PC-9 (cell line): ENCODE results near the gene PSMD12. TPM values are rescaled to one million over a fixed set of nuclear protein-coding genes. Genes with fewer than 3 reads are reported as not detected.

Experiments used
- BruUV-seq: library from RNA; stranded (reverse); fragments of 400-500 nt; replicated peaks from 2 replicates; lab custom pipeline; 2021; lab: Mats Ljungman, UMichigan
- CTCF ChIA-PET: fragments of 300-600 bp; sonication (Branson Sonifier 250); formaldehyde crosslinking; loops from one replicate; lab custom pipeline; 2022; ENCODE audit warnings: antibody characterized with exemption; lab: Charles Lee
- POLR2A ChIA-PET: fragments of 300-600 bp; sonication (Branson Sonifier 250); formaldehyde crosslinking; loops from one replicate; lab custom pipeline; 2022; ENCODE audit warnings: antibody characterized with exemption; ENCODE audit not compliant: unreplicated experiment; lab: Charles Lee
- DNase-seq, 2 experiments: peaks; one replicate each; pipeline versions ENCODE4 v3.0.0 to v3.0.0-alpha.2; 2015 to 2022; ENCODE audit warnings: mixed read lengths in 1 of 2
- H2AFZ ChIP-seq: fragments of 200-600 bp; sonication (generic); 2 replicates; pipeline ENCODE4 v1.8.1; 2017; ENCODE audit warnings: antibody characterized with exemption
- H3F3A ChIP-seq: fragments of 200-600 bp; sonication (generic); 2 replicates; pipeline ENCODE4 v1.8.1; 2017; ENCODE audit warnings: antibody characterized with exemption, mild to moderate bottlenecking, low read depth; ENCODE audit not compliant: insufficient read depth
- H3K27ac ChIP-seq: fragments of 200-600 bp; sonication (generic); 2 replicates; pipeline ENCODE4 v1.6.1; 2016; ENCODE audit warnings: mixed run types
- H3K27me3 ChIP-seq: fragments of 200-600 bp; sonication (generic); 2 replicates; pipeline ENCODE4 v1.6.1; 2016; ENCODE audit warnings: low read depth, mixed run types; ENCODE audit not compliant: insufficient read depth
- H3K36me3 ChIP-seq: fragments of 200-600 bp; sonication (generic); 2 replicates; pipeline ENCODE4 v1.6.1; 2016; ENCODE audit warnings: low read depth, mixed run types
- H3K4me1 ChIP-seq: fragments of 200-600 bp; sonication (generic); replicated peaks from 2 replicates; pipeline ENCODE4 v1.6.1; 2016; ENCODE audit warnings: mixed run types; ENCODE audit not compliant: insufficient read depth
- H3K4me2 ChIP-seq: fragments of 200-600 bp; sonication (generic); 2 replicates; pipeline ENCODE4 v1.6.1; 2017; ENCODE audit warnings: mixed run types
- H3K4me3 ChIP-seq: fragments of 200-600 bp; sonication (generic); 2 replicates; pipeline ENCODE4 v1.6.1; 2016; ENCODE audit warnings: mixed run types
- H3K79me2 ChIP-seq: fragments of 200-600 bp; sonication (generic); 2 replicates; pipeline ENCODE4 v1.6.1; 2017; ENCODE audit warnings: low read depth, mixed run types
- H3K9me2 ChIP-seq: fragments of 200-600 bp; sonication (generic); 2 replicates; pipeline ENCODE4 v1.8.1; 2017; ENCODE audit warnings: mild to moderate bottlenecking; ENCODE audit not compliant: insufficient read depth
- H3K9me3 ChIP-seq: fragments of 200-600 bp; sonication (generic); 2 replicates; pipeline ENCODE4 v1.8.1; 2016; ENCODE audit warnings: low read depth; ENCODE audit not compliant: insufficient read depth
- H4K20me1 ChIP-seq: fragments of 200-600 bp; sonication (generic); 2 replicates; pipeline ENCODE4 v1.8.1; 2017; ENCODE audit not compliant: insufficient read depth
- CTCF ChIP-seq: fragments of 200-600 bp; sonication (generic); conservative IDR thresholded peaks from 2 replicates; pipeline ENCODE4 v1.6.1; 2017; ENCODE audit warnings: mixed run types, antibody characterized with exemption, mild to moderate bottlenecking, moderate library complexity
- EZH2 ChIP-seq: fragments of 200-600 bp; sonication (generic); IDR thresholded peaks from 2 replicates; pipeline ENCODE4 v1.8.0; 2017; ENCODE audit warnings: antibody characterized with exemption, low read depth
- intact Hi-C: fragments of 100-400 bp; cut with micrococcal nuclease; formaldehyde crosslinking; loops from one replicate; pipeline ENCODE4 v1.10.0; 2022; ENCODE audit not compliant: unreplicated experiment
- total RNA-seq: library from RNA; stranded (reverse); gene quantifications from 2 replicates; pipeline ENCODE4 v1.2.3, GENCODE V29; 2021

PSMD12 gene
- total RNA-seq, 1 experiment from 2014 or later, result 80.5 TPM

GRCh38 chr17:67375054-67375427 is 8.7 kb upstream of the PSMD12 start:
- CTCF ChIA-PET, result interaction anchor here (1.0 to 1.7 kb wide), 4 partner anchors 11 to 275 kb away, joined by 3 to 9 read pairs (median 4); no protein-coding TSS in a partner anchor
- Histone ChIP-seq H3K4me3 (no peak overlapping the region), H3K36me3 (no peaks in the 10 kb centered on the region), H2AFZ (no peak overlapping the region), H3K27ac (no peak overlapping the region), H3K9me2 (no peaks in the 10 kb centered on the region), H3K27me3 (no peaks in the 10 kb centered on the region), H3K9me3 (no peaks in the 10 kb centered on the region), H3K4me1 (peaks cover 33% of the 10 kb centered on the region), H3K79me2 (no peaks in the 10 kb centered on the region), H3K4me2 (no peak overlapping the region), H4K20me1 (no peaks in the 10 kb centered on the region), H3F3A (peaks cover 35% of the 10 kb centered on the region; the same call in 1 of the 2 replicates)
- intact Hi-C loops, result loop anchor here (2.0 to 5.0 kb wide), 2 partner anchors 342 to 404 kb away; partner anchors contain the start of gene NOL11
- DNase-seq, result no peak
- POLR2A ChIA-PET, result no interaction called here
- no TSS peak for BruUV-seq
- TF ChIP-seq EZH2 (no peak), CTCF (0 out of 2 replicates have a peak, but pooled peaks have one; percentile 2)

- no peak overlapping the region for H3K27ac ChIP-seq
- peak; percentile 64 to 78 for DNase-seq
- BruUV-seq, result no TSS peak
- H3K36me3 ChIP-seq, result no peaks in the 10 kb centered on the region
- H2AFZ ChIP-seq, result no peak overlapping the region
- ChIA-PET POLR2A (no interaction called here), CTCF (interaction anchor here (0.6 to 1.7 kb wide), 8 partner anchors 10 to 451 kb away, joined by 3 to 9 read pairs (median 4); partner anchors contain the start of gene BPTF)
- H3K27me3 ChIP-seq, result no peaks in the 10 kb centered on the region
- H3K79me2 ChIP-seq, result no peaks in the 10 kb centered on the region
- peaks cover 36% of the 10 kb centered on the region; the same call in 1 of the 2 replicates for H3F3A ChIP-seq
- H3K4me1 ChIP-seq, result peaks cover 33% of the 10 kb centered on the region
- H3K4me3 ChIP-seq, result no peak overlapping the region
- no peaks in the 10 kb centered on the region for H3K9me3 ChIP-seq
- intact Hi-C loops, result loop anchor here (1.0 to 5.0 kb wide), 4 partner anchors 315 to 404 kb away; partner anchors contain the start of gene NOL11
- peak; percentile 88 for TF ChIP-seq CTCF
- no peak for TF ChIP-seq EZH2
- H3K4me2 ChIP-seq, result peak overlapping the region; percentile 48
- H4K20me1 ChIP-seq, result no peaks in the 10 kb centered on the region
- no peaks in the 10 kb centered on the region for H3K9me2 ChIP-seq
Measured at GRCh38 chr17:67374329-67375053, 8.1 kb upstream of the PSMD12 start.

- peak in 1 of 2 experiments; percentile 82 for DNase-seq
- no peak for TF ChIP-seq EZH2
- H3K79me2 ChIP-seq, result no peaks in the 10 kb centered on the region
- peak overlapping the region; percentile 47 for H3K27ac ChIP-seq
- POLR2A ChIA-PET, result no interaction called here
- no peak overlapping the region for H3K4me3 ChIP-seq
- peak overlapping the region; percentile 4 for H3K4me2 ChIP-seq
- H2AFZ ChIP-seq, result no peak overlapping the region
- intact Hi-C loops, result loop anchor here (5.0 kb wide), 1 partner anchor 390 kb away; no protein-coding TSS in a partner anchor
- peaks cover 29% of the 10 kb centered on the region; the same call in 1 of the 2 replicates for H3F3A ChIP-seq
- no peaks in the 10 kb centered on the region for H3K36me3 ChIP-seq
- H3K27me3 ChIP-seq, result no peaks in the 10 kb centered on the region
- peaks cover 29% of the 10 kb centered on the region for H3K4me1 ChIP-seq
- H3K9me3 ChIP-seq, result no peaks in the 10 kb centered on the region
- BruUV-seq, result no TSS peak
- H3K9me2 ChIP-seq, result no peaks in the 10 kb centered on the region
- no peaks in the 10 kb centered on the region for H4K20me1 ChIP-seq
- CTCF ChIA-PET, result interaction anchor here (0.6 kb wide), 1 partner anchor 1047 kb away, joined by 6 read pairs; no protein-coding TSS in a partner anchor
Measured at GRCh38 chr17:67372751-67373150, 6.4 kb upstream of the PSMD12 start.
